CD14-positive monocyte (primary cell): Measurements from ENCODE around the gene ARHGAP35. TPM values are rescaled to one million over a fixed set of nuclear protein-coding genes. Genes with fewer than 3 reads are reported as not detected.
A peak's percentile ranks its signal among the peaks of the same experiment; 100 is the strongest.
"Not testable (repeated sequence)": the region's sequence is repeated elsewhere in the genome, so short reads cannot be mapped to it uniquely, and the experiment has no call there.

Experiments
- DNase-seq, 3 donors: peaks; one replicate each; pipeline ENCODE4 v3.0.0-alpha.2; 2011 to 2022
- H2AFZ ChIP-seq: 2 replicates; pipeline ENCODE4 v1.6.0; 2012; ENCODE audit warnings: mild to moderate bottlenecking, low read depth, low read length, inconsistent platforms; ENCODE audit not compliant: insufficient read depth, poor library complexity, severe bottlenecking
- H3K27ac ChIP-seq, 2 donors: 1 replicate in 1 of 2; 2 replicates in 1 of 2; pipeline ENCODE4 v1.5.1; 2012 to 2013; ENCODE audit warnings: low read length in 2 of 2, control low read depth in 1 of 2, inconsistent platforms in 1 of 2, low read depth in 1 of 2, mild to moderate bottlenecking in 1 of 2
- H3K27me3 ChIP-seq, 2 donors: one replicate each; pipeline versions ENCODE4 v1.6.0 to v1.6.1; 2011 to 2013; ENCODE audit warnings: low read length in 2 of 2; ENCODE audit not compliant: control insufficient read depth in 2 of 2, insufficient read depth in 2 of 2
- H3K36me3 ChIP-seq, 2 donors: replicated peaks in 1 of 2; 1 replicate in 1 of 2; 2 replicates in 1 of 2; pipeline versions ENCODE4 v1.5.1 to v1.6.1; 2012 to 2013; ENCODE audit warnings: low read length in 2 of 2, control low read depth in 1 of 2, inconsistent platforms in 1 of 2, mild to moderate bottlenecking in 1 of 2; ENCODE audit not compliant: insufficient read depth in 2 of 2, control insufficient read depth in 1 of 2
- H3K4me1 ChIP-seq, 2 donors: 1 replicate in 1 of 2; 2 replicates in 1 of 2; pipeline versions ENCODE4 v1.5.1 to v1.6.1; 2012 to 2013; ENCODE audit warnings: low read length in 2 of 2, control low read depth in 1 of 2, inconsistent platforms in 1 of 2, mild to moderate bottlenecking in 1 of 2, moderate library complexity in 1 of 2; ENCODE audit not compliant: insufficient read depth in 2 of 2, control insufficient read depth in 1 of 2
- H3K4me2 ChIP-seq: replicated peaks from 2 replicates; pipeline ENCODE3; 2012; ENCODE audit warnings: low read length, moderate library complexity, mild to moderate bottlenecking; ENCODE audit not compliant: poor library complexity, severe bottlenecking; ENCODE audit errors: extremely low read depth
- H3K4me3 ChIP-seq, 3 experiments: fragments of 200-600 bp in 1 of 3; sonication (generic) in 1 of 3; replicated peaks in 1 of 3; 1 replicate in 2 of 3; 2 replicates in 1 of 3; pipeline ENCODE4 v1.5.1; 2011 to 2013; ENCODE audit warnings: low read length in 3 of 3, mild to moderate bottlenecking in 3 of 3, control low read depth in 2 of 3, low read depth in 2 of 3, inconsistent platforms in 1 of 3, moderate library complexity in 1 of 3
- H3K79me2 ChIP-seq: 2 replicates; pipeline ENCODE4 v1.6.0; 2012; ENCODE audit warnings: mild to moderate bottlenecking, control low read depth, inconsistent platforms, low read length, moderate library complexity; ENCODE audit not compliant: insufficient read depth
- H3K9ac ChIP-seq: 2 replicates; pipeline ENCODE4 v1.6.0; 2017; ENCODE audit warnings: low read length, mild to moderate bottlenecking; ENCODE audit not compliant: insufficient read depth, poor library complexity, severe bottlenecking
- H3K9me3 ChIP-seq, 2 donors: replicated peaks in 1 of 2; 1 replicate in 1 of 2; 2 replicates in 1 of 2; pipeline versions ENCODE4 v1.5.1 to v1.6.1; 2012 to 2013; ENCODE audit warnings: low read length in 2 of 2, control low read depth in 1 of 2; ENCODE audit not compliant: control insufficient read depth in 1 of 2, insufficient read depth in 1 of 2
- H4K20me1 ChIP-seq: 2 replicates; pipeline ENCODE4 v1.6.0; 2012; ENCODE audit warnings: mild to moderate bottlenecking, low read length, control low read depth, moderate library complexity; ENCODE audit not compliant: insufficient read depth
- H3K27ac Mint-ChIP-seq, 7 donors: one replicate each; pipeline ENCODE4 v1.8.0; 2020; ENCODE audit warnings: mild to moderate bottlenecking in 7 of 7, mixed read lengths in 7 of 7, moderate library complexity in 6 of 7, inconsistent platforms in 2 of 7
- H3K27me3 Mint-ChIP-seq, 3 donors: one replicate each; pipeline ENCODE4 v1.8.0; 2021 to 2022; ENCODE audit warnings: low read depth in 3 of 3, mild to moderate bottlenecking in 3 of 3, mixed read lengths in 3 of 3, moderate library complexity in 3 of 3, inconsistent platforms in 1 of 3
- H3K36me3 Mint-ChIP-seq, 2 donors: one replicate each; pipeline ENCODE4 v1.8.0; 2020; ENCODE audit warnings: mixed read lengths in 2 of 2, inconsistent platforms in 1 of 2, mild to moderate bottlenecking in 1 of 2
- H3K4me1 Mint-ChIP-seq: one replicate; pipeline ENCODE4 v1.8.0; 2020; ENCODE audit warnings: mild to moderate bottlenecking, mixed read lengths
- H3K4me3 Mint-ChIP-seq, 2 donors: one replicate each; pipeline ENCODE4 v1.8.0; 2020; ENCODE audit warnings: mild to moderate bottlenecking in 2 of 2, mixed read lengths in 2 of 2, moderate library complexity in 1 of 2
- H3K9me3 Mint-ChIP-seq, 7 donors: one replicate each; pipeline ENCODE4 v1.8.0; 2020 to 2022; ENCODE audit warnings: mixed read lengths in 7 of 7, mild to moderate bottlenecking in 6 of 7, moderate library complexity in 6 of 7, inconsistent platforms in 2 of 7
- WGBS: methylation state at CpG from one replicate; pipeline ENCODE4 v1.1.5; 2013; ENCODE audit warnings: missing lambda C conversion rate; ENCODE audit not compliant: insufficient coverage; 5-methylcytosine and 5-hydroxymethylcytosine counted together
- intact Hi-C, 2 donors: fragments of 100-400 bp; cut with micrococcal nuclease; formaldehyde crosslinking; loops; one replicate each; pipeline versions ENCODE4 v1.15.0 to v1.15.1; 2023
- polyA plus RNA-seq, 3 donors: library from polyadenylated mRNA; depleted of rRNA in 1 of 3; unstranded in 2 of 3; stranded (reverse) in 1 of 3; fragments of 300-500 nt in 2 of 3; fragments of >200 nt in 1 of 3; fragmentation: Illumina TruSeq in 2 of 3; gene quantifications; 1 replicate in 2 of 3; 2 replicates in 1 of 3; pipeline ENCODE4 v1.2.3, GENCODE V29; 2012 to 2021
- TF ChIP-seq, protein P1 (sequence below): fragments of 200-600 bp; IDR thresholded peaks from one replicate; pipeline ENCODE4 v1.8.0; 2022; ENCODE audit warnings: antibody characterized with exemption, mild to moderate bottlenecking

Gene ARHGAP35
- polyA plus RNA-seq, 3 donors = 1.5 to 7.6 (median 2.0) TPM

DNA sequence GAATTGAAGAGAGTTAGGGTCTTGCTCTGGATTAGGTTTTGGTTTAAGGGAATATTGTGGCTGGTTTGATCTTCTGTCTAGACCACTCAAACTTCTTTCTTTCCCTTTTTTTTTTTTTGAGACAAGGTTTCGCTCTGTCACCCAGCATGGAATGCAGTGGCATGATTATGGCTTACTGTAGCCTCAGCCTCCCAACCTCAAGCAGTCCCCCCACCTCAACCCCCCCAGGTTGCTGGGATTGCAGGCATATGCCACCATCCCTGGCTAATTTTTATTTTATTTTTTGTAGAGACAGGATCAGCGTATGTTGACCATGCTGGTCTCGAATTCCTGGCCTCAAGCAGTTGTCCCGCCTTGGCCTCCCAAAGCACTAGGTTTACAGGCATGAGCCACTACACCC lies 21.2 kb downstream of the ARHGAP35 start:
- no peak for DNase-seq
- Mint-ChIP-seq H3K4me3 (no peak overlapping the region), H3K36me3 (peaks cover 0 to 4% of the 10 kb centered on the region in 2 donors), H3K27ac (no peak overlapping the region), H3K27me3 (no peaks in the 10 kb centered on the region), H3K9me3 (no peaks in the 10 kb centered on the region), H3K4me1 (peaks cover 6% of the 10 kb centered on the region)
- Histone ChIP-seq H3K27ac (no peak overlapping the region), H3K27me3 (no peaks in the 10 kb centered on the region), H3K36me3 (no peaks in the 10 kb centered on the region), H3K4me2 (no peak overlapping the region), H3K4me3 (no peak overlapping the region), H3K79me2 (peaks cover 61% of the 10 kb centered on the region), H3K9ac (no peak overlapping the region), H2AFZ (no peak overlapping the region), H3K4me1 (no peaks in the 10 kb centered on the region), H4K20me1 (peaks cover 43% of the 10 kb centered on the region), H3K9me3 (no peaks in the 10 kb centered on the region)
- intact Hi-C loops = no loop called here
- TF ChIP-seq, protein P1, sequence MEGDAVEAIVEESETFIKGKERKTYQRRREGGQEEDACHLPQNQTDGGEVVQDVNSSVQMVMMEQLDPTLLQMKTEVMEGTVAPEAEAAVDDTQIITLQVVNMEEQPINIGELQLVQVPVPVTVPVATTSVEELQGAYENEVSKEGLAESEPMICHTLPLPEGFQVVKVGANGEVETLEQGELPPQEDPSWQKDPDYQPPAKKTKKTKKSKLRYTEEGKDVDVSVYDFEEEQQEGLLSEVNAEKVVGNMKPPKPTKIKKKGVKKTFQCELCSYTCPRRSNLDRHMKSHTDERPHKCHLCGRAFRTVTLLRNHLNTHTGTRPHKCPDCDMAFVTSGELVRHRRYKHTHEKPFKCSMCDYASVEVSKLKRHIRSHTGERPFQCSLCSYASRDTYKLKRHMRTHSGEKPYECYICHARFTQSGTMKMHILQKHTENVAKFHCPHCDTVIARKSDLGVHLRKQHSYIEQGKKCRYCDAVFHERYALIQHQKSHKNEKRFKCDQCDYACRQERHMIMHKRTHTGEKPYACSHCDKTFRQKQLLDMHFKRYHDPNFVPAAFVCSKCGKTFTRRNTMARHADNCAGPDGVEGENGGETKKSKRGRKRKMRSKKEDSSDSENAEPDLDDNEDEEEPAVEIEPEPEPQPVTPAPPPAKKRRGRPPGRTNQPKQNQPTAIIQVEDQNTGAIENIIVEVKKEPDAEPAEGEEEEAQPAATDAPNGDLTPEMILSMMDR = no peak
- no CpG with 5 or more reads among the region's 4 CpGs for WGBS

DNA sequence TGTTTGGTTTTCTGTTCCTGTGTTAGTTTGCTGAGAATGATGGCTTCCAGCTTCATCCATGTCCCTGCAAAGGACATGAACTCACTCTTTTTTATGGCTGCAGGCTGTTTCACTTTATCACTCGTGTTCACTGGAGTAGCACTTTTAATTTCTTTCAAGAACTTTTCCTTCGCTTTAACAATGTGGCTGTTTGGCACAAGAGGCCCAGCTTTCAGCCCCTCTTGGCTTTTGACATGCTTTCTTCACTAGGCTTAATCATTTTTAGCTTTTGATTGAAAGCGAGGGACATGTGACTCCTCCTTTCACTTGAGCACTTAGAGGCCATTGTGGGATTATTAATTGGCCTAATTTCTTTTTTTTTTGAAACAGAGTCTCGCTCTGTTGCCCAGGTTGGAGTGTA lies 22.0 kb downstream of the ARHGAP35 start:
- H3K4me3 Mint-ChIP-seq, H3K4me1 Mint-ChIP-seq, H3K27me3 Mint-ChIP-seq, intact Hi-C loops, DNase-seq, H3K4me3 ChIP-seq, H2AFZ ChIP-seq, H3K9me3 ChIP-seq, H3K9me3 Mint-ChIP-seq, H3K9ac ChIP-seq, H3K27ac ChIP-seq, H3K36me3 ChIP-seq, H3K4me2 ChIP-seq, H3K4me1 ChIP-seq, H3K36me3 Mint-ChIP-seq, H3K27me3 ChIP-seq: not testable (repeated sequence)
- peaks cover 68% of the 10 kb centered on the region for H3K79me2 ChIP-seq
- 93% methylated on average over 3 of the region's 4 CpGs for WGBS
- peak overlapping the region in 2 of 7 donors; percentile 7 to 29 for H3K27ac Mint-ChIP-seq
- peaks cover 50% of the 10 kb centered on the region for H4K20me1 ChIP-seq
